Fibroblast of villous mesenchyme (primary cell): Measurements from ENCODE around the gene CCL4. TPM values are rescaled to one million over a fixed set of nuclear protein-coding genes. Genes with fewer than 3 reads are reported as not detected.

Experiments
- DNase-seq: peaks from one replicate; pipeline ENCODE4 v3.0.0-alpha.2; 2010; ENCODE audit warnings: low read depth
- H3K4me3 ChIP-seq: 2 replicates; pipeline ENCODE4 v1.5.1; 2011; ENCODE audit warnings: low read depth, mild to moderate bottlenecking, low read length
- total RNA-seq: library from RNA; depleted of rRNA; stranded (reverse); fragments of >200 nt; gene quantifications from 2 replicates; pipeline ENCODE4 v1.2.3, GENCODE V29; 2012
- TF ChIP-seq, protein P1 (sequence below): IDR thresholded peaks from 2 replicates; pipeline ENCODE4 v1.5.1; 2012; ENCODE audit warnings: low read depth, mild to moderate bottlenecking, low read length; ENCODE audit not compliant: insufficient read depth

The CCL4 gene
- total RNA-seq, 1 donor = not detected

DNA sequence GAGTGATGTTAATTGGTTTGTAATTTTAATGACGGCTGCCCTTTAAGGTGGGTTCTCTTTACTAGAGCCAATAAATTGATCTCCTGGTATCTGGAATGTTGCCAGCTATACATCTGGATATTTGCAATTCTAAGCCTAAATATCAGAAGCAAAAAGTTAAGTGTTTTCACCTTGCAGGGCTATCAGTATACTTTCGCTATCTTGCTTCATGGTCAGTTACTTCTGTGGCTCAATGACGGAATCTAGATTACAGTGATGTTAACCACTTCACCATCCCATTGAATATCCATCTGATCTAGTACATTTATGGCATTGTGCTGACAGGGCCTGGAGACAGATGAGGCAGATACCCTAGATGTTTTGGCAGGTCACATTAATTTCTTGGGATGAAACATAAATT lies 28.3 kb downstream of the CCL4 start:
- TF ChIP-seq, protein P1, sequence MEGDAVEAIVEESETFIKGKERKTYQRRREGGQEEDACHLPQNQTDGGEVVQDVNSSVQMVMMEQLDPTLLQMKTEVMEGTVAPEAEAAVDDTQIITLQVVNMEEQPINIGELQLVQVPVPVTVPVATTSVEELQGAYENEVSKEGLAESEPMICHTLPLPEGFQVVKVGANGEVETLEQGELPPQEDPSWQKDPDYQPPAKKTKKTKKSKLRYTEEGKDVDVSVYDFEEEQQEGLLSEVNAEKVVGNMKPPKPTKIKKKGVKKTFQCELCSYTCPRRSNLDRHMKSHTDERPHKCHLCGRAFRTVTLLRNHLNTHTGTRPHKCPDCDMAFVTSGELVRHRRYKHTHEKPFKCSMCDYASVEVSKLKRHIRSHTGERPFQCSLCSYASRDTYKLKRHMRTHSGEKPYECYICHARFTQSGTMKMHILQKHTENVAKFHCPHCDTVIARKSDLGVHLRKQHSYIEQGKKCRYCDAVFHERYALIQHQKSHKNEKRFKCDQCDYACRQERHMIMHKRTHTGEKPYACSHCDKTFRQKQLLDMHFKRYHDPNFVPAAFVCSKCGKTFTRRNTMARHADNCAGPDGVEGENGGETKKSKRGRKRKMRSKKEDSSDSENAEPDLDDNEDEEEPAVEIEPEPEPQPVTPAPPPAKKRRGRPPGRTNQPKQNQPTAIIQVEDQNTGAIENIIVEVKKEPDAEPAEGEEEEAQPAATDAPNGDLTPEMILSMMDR = no peak
- H3K4me3 ChIP-seq = no peak overlapping the region
- no peak for DNase-seq

DNA sequence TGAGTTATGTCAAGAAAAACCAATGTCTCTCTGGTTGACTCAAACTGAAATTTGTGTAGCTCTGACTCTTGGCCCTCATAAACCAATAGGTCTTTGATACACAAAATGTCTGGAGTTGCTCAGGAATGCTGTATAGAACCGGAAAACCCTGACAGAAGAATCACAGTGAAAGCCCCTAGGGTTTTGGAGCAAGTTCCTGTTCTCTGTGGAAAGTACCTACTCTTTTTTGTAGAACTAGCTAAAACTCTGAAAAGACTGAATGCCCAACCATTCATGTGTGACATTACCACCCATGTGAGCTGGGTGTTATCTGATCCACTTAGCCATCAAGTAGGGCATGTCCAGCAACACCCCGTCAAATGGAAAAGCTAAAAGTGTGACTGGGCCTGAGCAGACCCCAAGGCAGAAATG lies 28.8 kb downstream of the CCL4 start:
- H3K4me3 ChIP-seq = no peak overlapping the region

DNA sequence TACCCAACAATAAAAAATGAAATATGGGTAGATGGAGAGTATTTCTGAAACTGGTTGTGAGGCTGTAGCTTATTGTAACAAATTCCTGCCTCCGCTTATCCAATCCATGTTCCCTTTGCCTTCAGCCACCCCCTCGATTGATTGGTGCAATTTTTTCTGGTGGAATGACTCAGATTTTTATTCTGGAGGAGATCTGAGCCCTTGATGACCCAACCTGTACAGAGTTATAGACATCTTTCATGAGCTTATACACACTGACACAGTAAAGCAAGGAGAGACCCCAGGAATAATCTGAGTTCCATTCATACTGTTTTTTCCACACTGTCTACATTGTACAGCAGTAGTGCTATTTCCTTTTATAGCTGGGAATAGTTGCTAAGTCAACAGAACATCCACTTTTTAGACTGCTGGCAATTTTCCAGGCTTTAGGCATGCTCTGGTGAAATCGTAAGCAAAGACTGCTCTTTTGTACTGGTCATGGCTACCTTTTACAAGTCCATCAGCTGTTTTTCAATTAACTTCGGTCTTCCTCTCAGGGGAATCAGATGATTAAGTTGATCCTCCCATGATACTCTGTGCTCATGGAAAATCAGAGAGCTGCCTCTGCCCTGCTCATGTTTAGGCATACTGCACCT lies 30.1 kb downstream of the CCL4 start:
- DNase-seq = peak; percentile 6
- H3K4me3 ChIP-seq = no peak overlapping the region
- TF ChIP-seq, protein P1 = no peak

More for the DNA sequence above, 28.8 kb downstream of the CCL4 start:
- TF ChIP-seq, protein P1 = no peak
- DNase-seq = no peak

DNA sequence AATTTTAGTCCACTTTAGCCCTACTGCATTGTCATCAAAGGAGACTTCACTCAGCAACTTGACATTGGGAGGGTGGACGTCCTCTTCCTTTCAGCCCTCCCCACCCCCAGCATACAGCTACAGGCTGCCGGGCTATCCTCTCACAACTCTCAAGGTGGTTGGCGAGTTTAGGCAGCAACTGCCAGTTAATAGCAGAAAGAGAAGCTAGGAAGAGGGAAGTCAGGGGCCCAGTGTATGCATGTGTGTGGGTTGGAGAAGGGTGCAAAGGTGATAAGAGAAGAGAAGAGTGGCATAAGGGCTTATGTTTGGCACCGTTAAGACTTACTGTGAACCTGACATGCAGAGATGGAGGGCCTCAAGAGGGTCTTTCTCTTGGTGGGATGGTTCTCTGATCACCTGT lies 31.8 kb downstream of the CCL4 start:
- no peak overlapping the region for H3K4me3 ChIP-seq
- DNase-seq = no peak
- TF ChIP-seq, protein P1 = no peak

DNA sequence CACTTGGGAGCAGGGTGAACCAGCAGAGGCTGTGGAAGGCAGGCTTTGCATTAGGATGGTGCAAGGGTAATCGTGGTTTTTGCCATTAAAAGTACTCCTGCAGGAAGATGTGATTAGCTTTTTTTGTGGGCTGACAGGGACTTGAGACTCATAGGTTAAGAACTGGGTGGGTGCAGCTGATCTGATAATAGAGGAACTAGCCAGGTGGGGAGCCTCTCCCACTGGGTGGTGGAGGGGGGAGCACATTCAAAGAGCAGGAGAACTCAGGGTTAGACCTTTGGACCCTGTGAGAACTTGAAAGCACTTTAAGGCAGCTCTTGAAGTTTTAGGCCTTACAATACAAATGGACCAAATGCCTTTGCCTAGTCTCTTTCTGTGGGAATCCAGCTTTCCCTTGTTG lies 32.4 kb downstream of the CCL4 start:
- H3K4me3 ChIP-seq = no peak overlapping the region
- no peak for DNase-seq
- TF ChIP-seq, protein P1 = no peak

DNA sequence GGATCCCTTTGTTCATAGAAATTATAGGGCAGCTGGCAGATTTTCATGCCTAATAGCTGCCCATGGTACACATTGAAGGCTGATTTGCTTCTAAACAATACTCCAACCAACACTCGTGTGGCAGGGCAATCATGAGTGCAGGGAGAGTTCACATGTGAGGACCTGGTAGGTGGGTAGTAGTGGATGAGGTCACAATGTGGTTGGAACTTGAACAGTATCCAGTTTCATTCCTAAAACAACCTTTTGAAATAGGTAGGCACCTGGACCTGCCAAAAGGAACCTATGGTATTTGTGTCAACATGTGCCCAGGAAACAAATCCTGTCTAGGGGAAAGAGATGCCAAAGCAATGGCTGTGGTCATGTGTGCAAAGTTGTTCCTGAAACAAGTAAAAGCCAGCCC lies 32.8 kb downstream of the CCL4 start:
- TF ChIP-seq, protein P1 = no peak
- no peak overlapping the region for H3K4me3 ChIP-seq
- DNase-seq = no peak

DNA sequence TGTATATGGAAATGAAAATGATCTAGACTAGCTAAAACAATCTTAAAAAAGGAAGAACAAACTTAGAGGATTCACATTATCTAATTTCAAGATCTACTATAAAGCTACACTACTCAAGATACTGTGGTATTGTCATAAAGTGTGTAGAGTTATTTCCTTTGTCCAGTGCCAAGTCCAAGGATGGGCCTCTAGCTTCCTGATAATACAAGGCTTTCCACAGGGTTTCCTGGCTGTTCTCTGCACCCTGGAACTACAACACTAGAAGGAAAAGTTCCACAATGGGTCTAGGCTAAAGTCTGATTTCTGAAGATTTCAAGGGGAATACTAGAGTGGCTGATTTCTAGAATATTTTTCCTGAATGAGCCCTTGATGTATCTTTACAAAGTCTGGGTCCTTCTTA lies 38.6 kb downstream of the CCL4 start:
- no peak overlapping the region for H3K4me3 ChIP-seq
- no peak for DNase-seq
- TF ChIP-seq, protein P1 = no peak
